ENCODE results near the gene PACS2.

DNA sequence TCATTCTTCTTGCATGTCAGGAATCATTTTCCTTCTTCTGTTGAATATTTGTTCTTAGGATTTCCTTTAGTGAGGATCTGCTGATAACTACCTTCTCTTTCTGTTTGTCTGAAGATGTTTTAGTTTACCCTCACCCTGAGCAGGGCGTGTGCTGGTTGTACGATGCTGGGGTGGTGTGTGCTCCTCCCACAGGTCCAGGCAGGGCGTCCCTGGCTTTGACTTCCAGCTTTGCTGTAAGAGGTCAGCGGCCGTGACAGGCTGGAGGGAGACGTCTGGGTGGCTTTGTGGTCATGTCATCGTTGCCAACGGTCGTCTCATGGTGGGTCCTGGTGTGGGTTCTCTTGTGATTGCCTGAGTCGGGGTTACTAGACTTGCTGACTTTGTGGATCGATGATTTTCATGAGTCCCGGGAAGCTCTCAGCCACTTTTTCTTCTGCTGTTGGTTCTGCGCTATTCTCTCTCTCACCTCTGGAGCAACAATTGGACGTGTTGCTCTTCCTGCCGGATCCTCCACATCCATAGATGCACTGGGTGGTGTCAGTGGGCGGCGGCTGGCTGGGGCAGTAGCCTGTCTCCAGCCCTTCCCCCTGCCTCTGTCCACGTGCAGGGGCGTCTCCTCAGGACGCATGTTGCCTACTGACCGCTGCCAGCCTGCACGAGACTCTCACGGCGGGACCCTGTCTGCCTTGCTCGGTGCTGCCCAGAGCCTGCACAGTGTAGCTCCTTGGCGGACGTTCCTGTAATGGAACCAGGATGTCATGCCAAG lies 8.4 kb downstream of the PACS2 start:
- no peak for TF ChIP-seq RAD21 (IDR thresholded peaks at IDR 0.05; ENCODE audit: low read length)
- TF ChIP-seq, protein P1, sequence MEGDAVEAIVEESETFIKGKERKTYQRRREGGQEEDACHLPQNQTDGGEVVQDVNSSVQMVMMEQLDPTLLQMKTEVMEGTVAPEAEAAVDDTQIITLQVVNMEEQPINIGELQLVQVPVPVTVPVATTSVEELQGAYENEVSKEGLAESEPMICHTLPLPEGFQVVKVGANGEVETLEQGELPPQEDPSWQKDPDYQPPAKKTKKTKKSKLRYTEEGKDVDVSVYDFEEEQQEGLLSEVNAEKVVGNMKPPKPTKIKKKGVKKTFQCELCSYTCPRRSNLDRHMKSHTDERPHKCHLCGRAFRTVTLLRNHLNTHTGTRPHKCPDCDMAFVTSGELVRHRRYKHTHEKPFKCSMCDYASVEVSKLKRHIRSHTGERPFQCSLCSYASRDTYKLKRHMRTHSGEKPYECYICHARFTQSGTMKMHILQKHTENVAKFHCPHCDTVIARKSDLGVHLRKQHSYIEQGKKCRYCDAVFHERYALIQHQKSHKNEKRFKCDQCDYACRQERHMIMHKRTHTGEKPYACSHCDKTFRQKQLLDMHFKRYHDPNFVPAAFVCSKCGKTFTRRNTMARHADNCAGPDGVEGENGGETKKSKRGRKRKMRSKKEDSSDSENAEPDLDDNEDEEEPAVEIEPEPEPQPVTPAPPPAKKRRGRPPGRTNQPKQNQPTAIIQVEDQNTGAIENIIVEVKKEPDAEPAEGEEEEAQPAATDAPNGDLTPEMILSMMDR (IDR thresholded peaks at IDR 0.05) = no peak
- TF ChIP-seq SMC3 (IDR thresholded peaks at IDR 0.05; ENCODE audit: low read depth, low read length) = no peak
- no peak for TF ChIP-seq GABPA (IDR thresholded peaks at IDR 0.05; ENCODE audit: low read depth)

Data from SK-N-SH (cell line).